Bronchial epithelial cell (primary cell): ENCODE measurements around the gene ELOVL6. TPM values are rescaled to one million over a fixed set of nuclear protein-coding genes. Genes with fewer than 3 reads are reported as not detected.

Experiments
- DNase-seq: peaks from one replicate; pipeline ENCODE4 v3.0.0-alpha.2; 2010; ENCODE audit warnings: low read depth
- FAIRE-seq: peaks from 2 replicates; lab custom pipeline; 2011; peaks lifted over from hg19 to GRCh38; lab: Jason Lieb, UNC
- H3K27me3 ChIP-seq: 2 replicates; pipeline ENCODE4 v1.5.1; 2011; ENCODE audit warnings: low read length; ENCODE audit not compliant: control insufficient read depth, insufficient read depth
- H3K36me3 ChIP-seq: 2 replicates; pipeline ENCODE4 v1.5.1; 2011; ENCODE audit warnings: low read length; ENCODE audit not compliant: control insufficient read depth, insufficient read depth
- H3K4me3 ChIP-seq: 2 replicates; pipeline ENCODE4 v1.5.1; 2011; ENCODE audit warnings: mild to moderate bottlenecking, low read depth, low read length, control low read depth
- total RNA-seq: library from RNA; depleted of rRNA; stranded (reverse); fragments of >200 nt; gene quantifications from 2 replicates; pipeline ENCODE4 v1.2.1, GENCODE V29; 2014
- TF ChIP-seq, protein P1 (sequence below): IDR thresholded peaks from 2 replicates; pipeline ENCODE4 v1.5.1; 2011; ENCODE audit warnings: mild to moderate bottlenecking, moderate library complexity, low read length, control low read depth, inconsistent platforms; ENCODE audit not compliant: insufficient read depth, severe bottlenecking

ELOVL6 gene
- total RNA-seq, 1 donor from 2014 or later = 6.8 TPM

DNA sequence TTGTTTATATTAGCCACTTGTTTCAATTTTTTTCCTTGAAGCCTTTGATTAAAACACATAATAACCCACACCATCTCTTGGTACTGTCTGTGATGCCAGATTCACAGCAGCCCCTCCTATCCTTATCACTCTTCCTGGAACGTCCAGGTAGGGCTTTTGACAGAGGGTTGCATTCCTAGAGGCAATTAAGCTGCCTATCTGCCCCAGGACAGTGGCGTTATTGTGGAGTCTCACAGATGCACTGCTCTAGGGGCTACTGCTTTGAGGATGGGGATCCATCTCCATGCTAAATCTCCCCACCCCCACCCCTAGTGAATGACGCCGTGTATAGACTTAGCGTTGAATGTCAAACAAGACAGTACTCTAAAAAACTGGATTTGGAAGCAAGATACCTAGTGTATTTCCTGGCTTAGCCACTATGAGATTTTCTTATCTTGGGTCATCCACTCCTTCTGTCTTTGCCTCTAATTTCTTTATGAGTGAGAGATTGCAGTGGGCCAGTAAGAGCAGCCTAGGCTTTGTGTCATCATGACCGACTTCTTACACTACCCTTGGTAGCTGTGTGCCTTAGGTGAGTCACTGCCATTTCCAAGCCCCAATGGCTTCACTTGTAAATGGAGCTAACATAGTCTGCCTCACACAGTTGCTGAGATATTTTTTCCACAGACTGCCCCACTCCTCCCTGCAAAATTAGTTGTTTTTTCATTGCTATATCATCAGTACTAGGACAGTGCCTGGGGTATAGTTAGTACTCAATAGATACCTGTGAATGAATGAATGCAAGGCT is 194.8 kb downstream of the ELOVL6 start:
- no peak for FAIRE-seq
- TF ChIP-seq, protein P1, sequence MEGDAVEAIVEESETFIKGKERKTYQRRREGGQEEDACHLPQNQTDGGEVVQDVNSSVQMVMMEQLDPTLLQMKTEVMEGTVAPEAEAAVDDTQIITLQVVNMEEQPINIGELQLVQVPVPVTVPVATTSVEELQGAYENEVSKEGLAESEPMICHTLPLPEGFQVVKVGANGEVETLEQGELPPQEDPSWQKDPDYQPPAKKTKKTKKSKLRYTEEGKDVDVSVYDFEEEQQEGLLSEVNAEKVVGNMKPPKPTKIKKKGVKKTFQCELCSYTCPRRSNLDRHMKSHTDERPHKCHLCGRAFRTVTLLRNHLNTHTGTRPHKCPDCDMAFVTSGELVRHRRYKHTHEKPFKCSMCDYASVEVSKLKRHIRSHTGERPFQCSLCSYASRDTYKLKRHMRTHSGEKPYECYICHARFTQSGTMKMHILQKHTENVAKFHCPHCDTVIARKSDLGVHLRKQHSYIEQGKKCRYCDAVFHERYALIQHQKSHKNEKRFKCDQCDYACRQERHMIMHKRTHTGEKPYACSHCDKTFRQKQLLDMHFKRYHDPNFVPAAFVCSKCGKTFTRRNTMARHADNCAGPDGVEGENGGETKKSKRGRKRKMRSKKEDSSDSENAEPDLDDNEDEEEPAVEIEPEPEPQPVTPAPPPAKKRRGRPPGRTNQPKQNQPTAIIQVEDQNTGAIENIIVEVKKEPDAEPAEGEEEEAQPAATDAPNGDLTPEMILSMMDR = no peak
- Histone ChIP-seq H3K4me3 (no peak overlapping the region), H3K27me3 (no peaks in the 10 kb centered on the region), H3K36me3 (no peaks in the 10 kb centered on the region)
- DNase-seq = peak; percentile 37

DNA sequence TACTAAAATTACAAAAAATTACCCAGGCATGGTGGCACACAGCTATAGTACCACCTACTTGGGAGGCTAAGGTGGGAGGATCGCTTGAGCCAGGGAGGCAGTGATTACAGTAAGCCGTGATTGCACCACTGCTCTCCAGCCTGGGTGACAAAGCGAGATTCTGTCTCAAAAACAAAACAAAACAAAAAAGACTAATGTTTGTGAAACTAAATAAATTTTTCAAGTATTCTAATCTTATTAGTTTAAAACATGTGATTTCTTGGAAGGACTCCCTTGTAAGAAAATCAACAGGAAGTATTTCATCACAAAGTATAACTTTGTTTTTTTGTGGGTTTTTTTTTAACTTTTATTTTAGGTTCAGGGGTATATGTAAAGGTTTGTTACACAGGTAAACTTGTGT is 196.1 kb downstream of the ELOVL6 start:
- no peak for FAIRE-seq
- TF ChIP-seq, protein P1 = no peak
- no peaks in the 10 kb centered on the region for H3K36me3 ChIP-seq

DNA sequence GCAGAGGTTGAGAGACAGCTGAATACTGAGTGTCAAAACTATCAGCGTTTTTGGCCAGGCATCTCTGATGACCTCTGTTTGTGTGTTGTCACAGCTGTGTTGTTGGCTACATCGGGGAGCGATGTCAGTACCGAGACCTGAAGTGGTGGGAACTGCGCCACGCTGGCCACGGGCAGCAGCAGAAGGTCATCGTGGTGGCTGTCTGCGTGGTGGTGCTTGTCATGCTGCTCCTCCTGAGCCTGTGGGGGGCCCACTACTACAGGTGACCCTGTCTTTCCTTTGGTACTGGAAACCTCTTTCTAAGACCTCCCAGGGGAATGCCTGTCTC is 198.9 kb downstream of the ELOVL6 start:
- no peaks in the 10 kb centered on the region for H3K27me3 ChIP-seq
- no peak for FAIRE-seq
- H3K4me3 ChIP-seq = no peak overlapping the region
- TF ChIP-seq, protein P1 = no peak
- no peak for DNase-seq
- no peaks in the 10 kb centered on the region for H3K36me3 ChIP-seq

More for the DNA sequence above, 196.1 kb downstream of the ELOVL6 start:
- H3K4me3 ChIP-seq = no peak overlapping the region
- H3K27me3 ChIP-seq = no peaks in the 10 kb centered on the region
- no peak for DNase-seq

DNA sequence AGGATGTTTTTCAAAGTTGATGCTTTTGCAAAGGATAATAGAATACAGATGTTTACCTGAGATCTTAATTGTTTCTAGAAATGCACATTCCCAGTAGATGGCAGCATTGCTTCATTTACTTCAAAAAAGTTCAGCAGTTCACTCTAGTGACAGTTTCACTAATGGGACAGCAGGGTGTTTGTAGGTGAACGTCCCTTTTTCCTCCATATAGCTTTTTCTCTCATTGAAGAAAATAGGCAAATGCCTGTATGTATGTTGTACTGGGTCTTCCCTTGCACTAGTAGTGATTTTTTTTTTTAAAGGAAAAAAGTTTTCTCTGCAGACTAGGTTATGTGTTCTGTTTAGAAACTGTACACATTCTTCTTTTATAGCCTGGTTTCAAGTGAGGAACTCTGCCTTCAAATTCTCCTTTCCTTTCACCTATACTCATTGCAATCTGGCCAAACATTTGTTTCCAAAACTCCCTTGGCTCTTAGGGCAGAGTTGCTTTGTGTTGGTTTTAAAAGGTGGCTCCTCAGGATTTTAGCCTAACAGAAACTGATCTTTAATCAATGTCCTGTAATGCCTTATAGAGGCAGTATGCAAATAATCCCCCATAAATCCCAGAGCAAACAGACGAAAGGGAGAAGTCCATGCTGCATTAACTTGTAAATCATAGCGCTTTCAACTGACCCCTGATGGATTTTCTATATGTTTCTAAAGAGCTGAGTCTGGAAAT is 199.4 kb downstream of the ELOVL6 start:
- H3K27me3 ChIP-seq = no peaks in the 10 kb centered on the region
- no peaks in the 10 kb centered on the region for H3K36me3 ChIP-seq
- TF ChIP-seq, protein P1 = peak; percentile 61
- H3K4me3 ChIP-seq = no peak overlapping the region
- FAIRE-seq (no peak), DNase-seq (peak; percentile 65)

DNA sequence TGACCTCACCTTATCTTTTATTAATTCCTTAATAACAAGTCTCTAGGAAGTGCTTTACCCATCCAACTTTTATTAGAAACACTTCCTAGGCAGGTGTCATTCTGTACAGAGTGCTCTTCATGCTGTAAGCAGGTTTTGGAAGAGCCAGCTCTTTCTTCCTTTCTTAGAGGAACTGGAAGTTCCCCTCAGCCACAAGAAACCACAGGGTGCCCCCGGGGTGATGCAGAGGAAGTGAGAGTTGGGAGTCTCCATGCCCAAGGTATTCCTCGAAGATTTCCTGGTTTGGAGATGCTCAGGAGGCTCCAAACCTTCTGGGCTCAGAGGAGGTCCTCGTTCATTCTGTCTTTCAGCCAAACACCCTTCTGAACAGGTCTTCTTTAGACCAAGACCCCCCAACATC is 201.9 kb downstream of the ELOVL6 start:
- TF ChIP-seq, protein P1 = no peak
- Histone ChIP-seq H3K27me3 (no peaks in the 10 kb centered on the region), H3K36me3 (no peaks in the 10 kb centered on the region), H3K4me3 (no peak overlapping the region)
- DNase-seq (no peak), FAIRE-seq (no peak)
